Muscle of arm (tissue), 12 donors: ENCODE data around the gene NTF4. TPM values are rescaled to one million over a fixed set of nuclear protein-coding genes. Genes with fewer than 3 reads are reported as not detected.
A peak's percentile ranks its signal among the peaks of the same experiment; 100 is the strongest.

Experiments
- DNase-seq: peaks from one replicate; pipeline ENCODE4 v3.0.0-alpha.2; 2013
- polyA plus RNA-seq, 12 donors: library from polyadenylated mRNA; unstranded; fragments of 120-200 nt; gene quantifications; one replicate each; pipeline ENCODE4 v1.2.1, GENCODE V29; 2013; ENCODE audit not compliant: insufficient read length in 12 of 12

NTF4 gene
- polyA plus RNA-seq, 12 donors = 2.4 to 14.8 (median 5.4) TPM; not detected in 2

- no peak for DNase-seq
These were observed 30.2 kb upstream of the NTF4 start for GRCh38 chr19:49094505-49095482.

GRCh38 chr19:49092686-49093085 lies 28.1 kb upstream of the NTF4 start:
- DNase-seq = no peak

GRCh38 chr19:49091391-49092038 lies 26.9 kb upstream of the NTF4 start:
- no peak for DNase-seq

GRCh38 chr19:49086296-49086695 lies 21.7 kb upstream of the NTF4 start:
- no peak for DNase-seq

GRCh38 chr19:49085868-49086232 lies 21.2 kb upstream of the NTF4 start:
- DNase-seq = no peak

- DNase-seq = peak; percentile 100
These were observed 20.6 kb upstream of the NTF4 start, which contains the start of gene SNRNP70 for GRCh38 chr19:49085020-49085867. SNRNP70 (plus strand) TSS chr19:49085451; CDS start chr19:49086415, 964 bp downstream.

- DNase-seq = no peak
These were observed 19.8 kb upstream of the NTF4 start for GRCh38 chr19:49084206-49085019.

GRCh38 chr19:49081273-49081672 lies 16.7 kb upstream of the NTF4 start:
- DNase-seq = no peak

- DNase-seq = no peak
These were observed 15.8 kb upstream of the NTF4 start for GRCh38 chr19:49080392-49080791.

- DNase-seq = peak; percentile 35
These were observed 10.3 kb upstream of the NTF4 start for GRCh38 chr19:49074869-49075268.

- no peak for DNase-seq
These were observed 9.1 kb upstream of the NTF4 start for GRCh38 chr19:49073514-49074378.

GRCh38 chr19:49071860-49072547 lies 7.4 kb upstream of the NTF4 start:
- no peak for DNase-seq

GRCh38 chr19:49070416-49070815 lies 5.8 kb upstream of the NTF4 start:
- DNase-seq = no peak

GRCh38 chr19:49069026-49069425 lies 4.4 kb upstream of the NTF4 start:
- DNase-seq = no peak

GRCh38 chr19:49067554-49067953 lies 2.9 kb upstream of the NTF4 start:
- no peak for DNase-seq

GRCh38 chr19:49065905-49066512 lies 1.4 kb upstream of the NTF4 start:
- no peak for DNase-seq

- DNase-seq = no peak
These were observed 489 bp downstream of the NTF4 start for GRCh38 chr19:49064029-49064629.

- DNase-seq = no peak
These were observed 3.2 kb downstream of the NTF4 start for GRCh38 chr19:49061445-49061844.

GRCh38 chr19:49061000-49061399 lies 3.6 kb downstream of the NTF4 start:
- DNase-seq = no peak
